Transverse colon (tissue), 4 donors: ENCODE measurements around the gene GPD1L.

Source experiments
- CTCF ChIP-seq, 5 experiments: fragments of 200-600 bp in 3 of 5; fragments of 450-650 bp in 2 of 5; sonication (generic) in 3 of 5; IDR thresholded peaks; 1 replicate in 2 of 5; 2 replicates in 3 of 5; pipeline ENCODE4 v1.5.1; 2016 to 2017; ENCODE audit warnings: antibody characterized with exemption in 5 of 5, inconsistent platforms in 3 of 5, mild to moderate bottlenecking in 2 of 5, moderate library complexity in 1 of 5
- POLR2AphosphoS5 ChIP-seq, 3 donors: sonication (generic); formaldehyde crosslinking; IDR thresholded peaks; one replicate each; pipeline ENCODE4 v1.6.1; 2016; ENCODE audit warnings: antibody characterized with exemption in 3 of 3

GRCh38 chr3:32125012-32125411 lies 18.6 kb downstream of the GPD1L start:
- TF ChIP-seq CTCF (IDR thresholded peaks at IDR 0.05) (no peak), POLR2AphosphoS5 (IDR thresholded peaks at IDR 0.05) (no peak)
